ENCODE results near the gene EXOC3.

Gene EXOC3

GRCh38 chr5:482021-482420, 39.0 kb downstream of the EXOC3 start:
- TF ChIP-seq CTCF (IDR thresholded peaks at IDR 0.05): no peak
- Histone ChIP-seq H3K9me3 (no peaks in the 10 kb centered on the region), H3K36me3 (no peaks in the 10 kb centered on the region), H3K27ac (no peak overlapping the region), H3K27me3 (peaks cover 0 to 85% of the 10 kb centered on the region in 2 donors), H3K4me1 (no peaks in the 10 kb centered on the region), H3K4me3 (no peak overlapping the region)
- no peak for DNase-seq
- intact Hi-C loops (cut with DNase I; ENCODE audit: low total_unique reads): loop anchor here (10.0 kb wide), 1 partner anchor 123 kb away; no protein-coding TSS in a partner anchor

GRCh38 chr5:482506-482905, 39.5 kb downstream of the EXOC3 start:
- H3K9me3 ChIP-seq: no peaks in the 10 kb centered on the region
- H3K4me3 ChIP-seq: no peak overlapping the region
- peaks cover 0 to 81% of the 10 kb centered on the region in 2 donors for H3K27me3 ChIP-seq
- intact Hi-C loops (cut with DNase I; ENCODE audit: low total_unique reads): loop anchor here (10.0 kb wide), 1 partner anchor 122 kb away; no protein-coding TSS in a partner anchor
- H3K4me1 ChIP-seq: no peaks in the 10 kb centered on the region
- DNase-seq: no peak
- no peak overlapping the region for H3K27ac ChIP-seq
- TF ChIP-seq CTCF (IDR thresholded peaks at IDR 0.05): no peak
- no peaks in the 10 kb centered on the region for H3K36me3 ChIP-seq

- no peaks in the 10 kb centered on the region for H3K4me1 ChIP-seq
- H3K27ac ChIP-seq: no peak overlapping the region
- peaks cover 0 to 76% of the 10 kb centered on the region in 2 donors for H3K27me3 ChIP-seq
- no peak for TF ChIP-seq CTCF (IDR thresholded peaks at IDR 0.05)
- H3K4me3 ChIP-seq: no peak overlapping the region
- no peaks in the 10 kb centered on the region for H3K36me3 ChIP-seq
- intact Hi-C loops (cut with DNase I; ENCODE audit: low total_unique reads): loop anchor here (10.0 kb wide), 1 partner anchor 122 kb away; no protein-coding TSS in a partner anchor
- no peak for DNase-seq
- no peaks in the 10 kb centered on the region for H3K9me3 ChIP-seq
These were observed 40.0 kb downstream of the EXOC3 start for GRCh38 chr5:483011-483410.

GRCh38 chr5:483434-484140, 40.6 kb downstream of the EXOC3 start:
- no peak for TF ChIP-seq CTCF (IDR thresholded peaks at IDR 0.05)
- no peaks in the 10 kb centered on the region for H3K4me1 ChIP-seq
- no peak overlapping the region for H3K27ac ChIP-seq

GRCh38 chr5:484556-484955, 41.6 kb downstream of the EXOC3 start:
- DNase-seq: no peak
- no peak for TF ChIP-seq CTCF (IDR thresholded peaks at IDR 0.05)
- Histone ChIP-seq H3K27ac (no peak overlapping the region), H3K27me3 (peaks cover 0 to 74% of the 10 kb centered on the region in 2 donors), H3K36me3 (no peaks in the 10 kb centered on the region), H3K4me3 (no peak overlapping the region), H3K4me1 (no peaks in the 10 kb centered on the region), H3K9me3 (no peaks in the 10 kb centered on the region)
- intact Hi-C loops (cut with DNase I; ENCODE audit: low total_unique reads): loop anchor here (10.0 kb wide), 1 partner anchor 120 kb away; no protein-coding TSS in a partner anchor

More at GRCh38 chr5:483434-484140, 40.6 kb downstream of the EXOC3 start:
- Histone ChIP-seq H3K4me3 (no peak overlapping the region), H3K36me3 (no peaks in the 10 kb centered on the region), H3K9me3 (no peaks in the 10 kb centered on the region), H3K27me3 (peaks cover 0 to 76% of the 10 kb centered on the region in 2 donors)
- intact Hi-C loops (cut with DNase I; ENCODE audit: low total_unique reads): loop anchor here (10.0 kb wide), 1 partner anchor 121 kb away; no protein-coding TSS in a partner anchor
- no peak for DNase-seq
